ENCODE data around the gene HERC4. TPM values are rescaled to one million over a fixed set of nuclear protein-coding genes. Genes with fewer than 3 reads are reported as not detected.

HERC4 gene, protein sequence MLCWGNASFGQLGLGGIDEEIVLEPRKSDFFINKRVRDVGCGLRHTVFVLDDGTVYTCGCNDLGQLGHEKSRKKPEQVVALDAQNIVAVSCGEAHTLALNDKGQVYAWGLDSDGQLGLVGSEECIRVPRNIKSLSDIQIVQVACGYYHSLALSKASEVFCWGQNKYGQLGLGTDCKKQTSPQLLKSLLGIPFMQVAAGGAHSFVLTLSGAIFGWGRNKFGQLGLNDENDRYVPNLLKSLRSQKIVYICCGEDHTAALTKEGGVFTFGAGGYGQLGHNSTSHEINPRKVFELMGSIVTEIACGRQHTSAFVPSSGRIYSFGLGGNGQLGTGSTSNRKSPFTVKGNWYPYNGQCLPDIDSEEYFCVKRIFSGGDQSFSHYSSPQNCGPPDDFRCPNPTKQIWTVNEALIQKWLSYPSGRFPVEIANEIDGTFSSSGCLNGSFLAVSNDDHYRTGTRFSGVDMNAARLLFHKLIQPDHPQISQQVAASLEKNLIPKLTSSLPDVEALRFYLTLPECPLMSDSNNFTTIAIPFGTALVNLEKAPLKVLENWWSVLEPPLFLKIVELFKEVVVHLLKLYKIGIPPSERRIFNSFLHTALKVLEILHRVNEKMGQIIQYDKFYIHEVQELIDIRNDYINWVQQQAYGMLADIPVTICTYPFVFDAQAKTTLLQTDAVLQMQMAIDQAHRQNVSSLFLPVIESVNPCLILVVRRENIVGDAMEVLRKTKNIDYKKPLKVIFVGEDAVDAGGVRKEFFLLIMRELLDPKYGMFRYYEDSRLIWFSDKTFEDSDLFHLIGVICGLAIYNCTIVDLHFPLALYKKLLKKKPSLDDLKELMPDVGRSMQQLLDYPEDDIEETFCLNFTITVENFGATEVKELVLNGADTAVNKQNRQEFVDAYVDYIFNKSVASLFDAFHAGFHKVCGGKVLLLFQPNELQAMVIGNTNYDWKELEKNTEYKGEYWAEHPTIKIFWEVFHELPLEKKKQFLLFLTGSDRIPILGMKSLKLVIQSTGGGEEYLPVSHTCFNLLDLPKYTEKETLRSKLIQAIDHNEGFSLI
- 406 and 497 TPM in 2 replicates for total RNA-seq

DNA sequence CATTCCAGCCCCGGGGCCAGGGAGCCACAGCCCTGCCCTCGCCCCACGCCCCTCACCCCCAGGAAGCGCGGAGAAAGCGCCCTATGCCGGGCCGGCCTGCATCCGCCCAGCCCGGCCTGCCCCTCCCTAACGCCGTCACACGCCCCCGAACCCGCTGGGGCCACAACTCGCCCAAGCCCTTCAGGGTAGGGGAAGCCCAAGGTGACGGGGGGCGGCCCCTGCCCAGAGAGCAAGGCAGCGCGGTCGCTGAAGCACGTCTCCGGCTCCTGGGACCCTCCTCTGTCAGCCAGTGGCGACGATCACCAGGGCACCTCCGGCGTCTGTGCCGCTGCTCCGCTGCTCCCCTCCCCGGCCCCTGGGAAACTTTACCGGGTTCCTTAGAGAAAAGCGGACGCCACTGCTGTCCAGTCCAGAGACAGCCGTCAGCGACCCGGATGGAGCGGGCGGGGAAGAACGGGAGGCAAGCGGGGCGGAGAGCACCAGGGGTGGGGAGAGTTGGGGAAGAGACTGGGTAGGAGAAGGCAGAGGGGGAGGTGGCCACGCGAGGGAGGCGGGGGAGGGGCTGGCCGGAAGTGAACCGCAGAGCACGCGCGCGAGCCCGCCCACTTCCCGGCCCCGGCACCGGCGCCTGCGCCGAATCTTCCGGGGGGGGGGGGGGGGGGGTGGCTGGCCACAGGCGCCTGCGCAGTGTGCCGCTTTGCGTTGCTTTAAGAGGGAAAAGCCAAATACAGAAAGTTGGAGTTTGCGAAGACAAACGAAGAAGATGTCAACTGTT, at the start of gene HERC4:
TSS of gene HERC4 (minus strand) at position 509 of the 775 bp plus-strand sequence. CDS start 2,175 bp downstream, outside the sequence.

DNA sequence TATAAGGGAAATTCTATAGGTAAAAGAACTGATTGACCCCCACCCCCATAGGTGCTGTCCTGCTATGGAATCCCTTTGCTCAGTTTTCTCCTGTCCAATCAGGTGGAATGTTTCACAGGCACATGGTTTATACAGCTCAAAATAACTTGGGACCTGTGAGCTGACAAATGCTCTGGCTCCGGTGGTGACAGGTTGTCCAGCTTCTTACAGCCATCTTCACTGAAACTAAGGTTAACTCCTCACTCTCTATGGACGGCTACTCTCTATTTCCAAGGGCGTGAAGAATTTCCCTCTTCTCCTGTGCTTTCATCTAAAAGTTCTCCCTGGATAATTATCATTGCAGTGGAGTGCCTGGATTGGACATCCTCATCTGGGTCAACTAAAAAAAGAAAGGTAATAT, 34.2 kb upstream of the HERC4 start, which contains the start of gene MYPN:
TSS of gene MYPN (plus strand) at position 158 of the 400 bp plus-strand sequence. CDS start 11,951 bp downstream, outside the sequence.

DNA sequence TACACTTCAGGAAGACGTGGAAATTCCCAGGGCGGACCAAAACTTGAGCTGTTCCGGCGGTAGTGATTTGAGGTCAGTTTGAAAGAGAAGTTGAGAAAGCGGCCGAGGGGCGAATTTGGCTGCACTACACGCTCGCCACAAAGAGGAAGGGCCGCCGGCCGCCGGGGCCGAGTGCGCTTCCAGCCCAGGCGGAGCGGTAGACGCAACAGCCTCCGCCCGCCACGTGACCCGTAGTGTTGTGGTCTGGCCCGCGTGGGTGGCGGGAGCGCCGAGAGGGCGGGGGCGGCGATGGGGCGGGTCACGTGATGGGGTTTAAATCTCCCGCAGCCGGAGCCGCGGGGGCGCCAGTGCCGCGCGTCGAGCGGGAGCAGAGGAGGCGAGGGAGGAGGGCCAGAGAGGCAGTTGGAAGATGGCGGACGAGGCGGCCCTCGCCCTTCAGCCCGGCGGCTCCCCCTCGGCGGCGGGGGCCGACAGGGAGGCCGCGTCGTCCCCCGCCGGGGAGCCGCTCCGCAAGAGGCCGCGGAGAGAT, 190.7 kb downstream of the HERC4 start, which contains the start of gene SIRT1:
TSS of gene SIRT1 (plus strand) at position 344 of the 529 bp plus-strand sequence. CDS start at position 410, 66 bp downstream.

Small RNAs within 50 kb of the gene (small RNA-seq; reads per million reads assigned to genes)
- gene RN7SL220P = not detected

Other genes starting within 250 kb of the HERC4 start
- 0.26 and 1.4 TPM in 2 replicates for gene DNAJC12, start 237.1 kb downstream of the HERC4 start, total RNA-seq
- gene SIRT1, start 190.6 kb downstream of the HERC4 start, total RNA-seq = 24.2 and 26.5 TPM in 2 replicates
- 12.0 and 14.4 TPM in 2 replicates for gene MYPN, start 34.2 kb upstream of the HERC4 start, total RNA-seq
- 0.11 TPM in 1 of 2 replicates, not detected in the other for gene ATOH7, start 156.8 kb upstream of the HERC4 start, total RNA-seq

All from articular chondrocyte of knee joint (primary cell).